NCI-H2227 (cell line): Measurements from ENCODE around the gene LRRC4C.

Experiments
- DNase-seq: peaks from one replicate; lab custom pipeline; 2025; ENCODE audit not compliant: unreplicated experiment; lab: John Stamatoyannopoulos, UW

The LRRC4C gene

GRCh38 chr11:40302669-40303068 lies 1156.8 kb downstream of the LRRC4C start:
- DNase-seq, result no peak

- no peak for DNase-seq
Measured at GRCh38 chr11:40295466-40295865, 1164.0 kb downstream of the LRRC4C start.

- no peak for DNase-seq
Measured at GRCh38 chr11:40294741-40295140, 1164.7 kb downstream of the LRRC4C start.

- DNase-seq, result no peak
Measured at GRCh38 chr11:40294349-40294735, 1165.1 kb downstream of the LRRC4C start.

GRCh38 chr11:40293655-40294348 lies 1165.7 kb downstream of the LRRC4C start:
- DNase-seq, result peak; percentile 95

- DNase-seq, result peak; percentile 56
Measured at GRCh38 chr11:40292721-40293508, 1166.5 kb downstream of the LRRC4C start.

GRCh38 chr11:40291741-40292140 lies 1167.7 kb downstream of the LRRC4C start:
- peak; percentile 23 for DNase-seq

- DNase-seq, result no peak
Measured at GRCh38 chr11:40291329-40291728, 1168.1 kb downstream of the LRRC4C start.

- DNase-seq, result no peak
Measured at GRCh38 chr11:40290171-40290631, 1169.3 kb downstream of the LRRC4C start.

- no peak for DNase-seq
Measured at GRCh38 chr11:40289370-40289769, 1170.1 kb downstream of the LRRC4C start.

- DNase-seq, result no peak
Measured at GRCh38 chr11:40287916-40288803, 1171.3 kb downstream of the LRRC4C start.

GRCh38 chr11:40286137-40286536 lies 1173.3 kb downstream of the LRRC4C start:
- DNase-seq, result no peak

- no peak for DNase-seq
Measured at GRCh38 chr11:40285558-40285957, 1173.9 kb downstream of the LRRC4C start.

GRCh38 chr11:40281052-40281580 lies 1178.3 kb downstream of the LRRC4C start:
- peak; percentile 68 for DNase-seq

- peak; percentile 47 for DNase-seq
Measured at GRCh38 chr11:40280159-40281051, 1179.0 kb downstream of the LRRC4C start.

GRCh38 chr11:40276960-40277359 lies 1182.5 kb downstream of the LRRC4C start:
- no peak for DNase-seq

GRCh38 chr11:40274017-40274416 lies 1185.4 kb downstream of the LRRC4C start:
- DNase-seq, result no peak

GRCh38 chr11:40273192-40273732 lies 1186.2 kb downstream of the LRRC4C start:
- DNase-seq, result peak; percentile 28

- DNase-seq, result no peak
Measured at GRCh38 chr11:40271361-40271760, 1188.1 kb downstream of the LRRC4C start.

- DNase-seq, result no peak
Measured at GRCh38 chr11:40269865-40270264, 1189.6 kb downstream of the LRRC4C start.
